ENCODE results near the gene GNAQ. TPM values are rescaled to one million over a fixed set of nuclear protein-coding genes. Genes with fewer than 3 reads are reported as not detected.

GNAQ gene
- total RNA-seq, 1 experiment from 2014 or later = 34.1 TPM

GRCh38 chr9:77827104-77827784 is 204.4 kb downstream of the GNAQ start:
- Mint-ChIP-seq H3K4me1 (ENCODE audit: low read depth, unreplicated experiment) (no peaks in the 10 kb centered on the region), H3K27me3 (ENCODE audit: unreplicated experiment) (no peaks in the 10 kb centered on the region), H3K4me3 (ENCODE audit: low read depth, unreplicated experiment) (no peak overlapping the region), H3K9me3 (ENCODE audit: low read depth, unreplicated experiment) (no peaks in the 10 kb centered on the region), H3K27ac (ENCODE audit: unreplicated experiment) (no peak overlapping the region), H3K36me3 (ENCODE audit: insufficient read depth, unreplicated experiment) (no peaks in the 10 kb centered on the region)
- intact Hi-C loops (cut with micrococcal nuclease; ENCODE audit: unreplicated experiment) = no loop called here
- CTCF ChIA-PET = interaction anchor here (0.6 to 1.8 kb wide), 3 partner anchors 12 to 580 kb away, joined by 3 to 5 read pairs (median 4); no protein-coding TSS in a partner anchor
- no TSS peak for BruUV-seq (replicated peaks)
- no peak for DNase-seq
- TF ChIP-seq CTCF (IDR thresholded peaks at IDR 0.05; ENCODE audit: unreplicated experiment) = no peak

DNA sequence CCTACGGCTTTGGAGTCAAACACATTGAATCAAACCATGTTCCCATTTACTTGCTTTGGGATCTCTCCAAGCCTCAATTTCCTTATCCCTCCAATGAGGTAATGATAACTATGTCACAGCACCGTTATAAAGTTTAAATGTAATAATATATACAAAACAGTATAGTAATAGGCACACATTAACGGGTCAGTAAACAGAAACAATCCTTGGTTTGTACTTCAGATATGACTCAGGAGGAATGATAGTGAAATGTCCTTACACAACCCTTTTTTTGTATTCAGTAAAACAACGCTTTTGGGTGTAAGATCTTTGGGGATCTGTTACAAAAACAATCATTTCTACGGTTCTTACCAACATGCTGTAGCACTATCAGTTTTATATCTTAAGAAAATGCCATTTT is 205.0 kb downstream of the GNAQ start:
- Mint-ChIP-seq H3K36me3 (ENCODE audit: insufficient read depth, unreplicated experiment) (no peaks in the 10 kb centered on the region), H3K27ac (ENCODE audit: unreplicated experiment) (no peak overlapping the region), H3K27me3 (ENCODE audit: unreplicated experiment) (no peaks in the 10 kb centered on the region), H3K4me1 (ENCODE audit: low read depth, unreplicated experiment) (no peaks in the 10 kb centered on the region), H3K4me3 (ENCODE audit: low read depth, unreplicated experiment) (no peak overlapping the region), H3K9me3 (ENCODE audit: low read depth, unreplicated experiment) (no peaks in the 10 kb centered on the region)
- BruUV-seq (replicated peaks) = no TSS peak
- DNase-seq = no peak
- no peak for TF ChIP-seq CTCF (IDR thresholded peaks at IDR 0.05; ENCODE audit: unreplicated experiment)
- CTCF ChIA-PET = interaction anchor here (1.8 kb wide), 1 partner anchor 13 kb away, joined by 5 read pairs; no protein-coding TSS in a partner anchor
- intact Hi-C loops (cut with micrococcal nuclease; ENCODE audit: unreplicated experiment) = no loop called here

DNA sequence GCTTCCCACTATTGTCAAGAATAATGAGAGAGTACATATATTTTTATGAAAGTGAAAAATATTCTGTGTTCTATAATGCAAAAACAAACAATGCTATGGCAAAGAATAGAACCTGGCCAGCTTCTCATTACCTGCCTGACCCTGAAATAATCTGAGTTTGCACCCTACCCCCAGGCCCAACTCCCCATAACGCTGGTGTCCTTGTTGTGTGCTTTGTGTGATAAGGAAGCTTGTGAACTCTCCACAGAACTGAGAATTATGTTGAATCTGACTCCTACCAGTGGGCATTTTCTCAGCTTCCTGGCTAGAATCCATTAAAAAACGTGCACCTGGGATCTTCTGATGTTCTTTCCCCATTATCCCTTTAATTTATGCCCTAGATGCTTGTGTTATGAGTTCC is 205.5 kb downstream of the GNAQ start:
- no TSS peak for BruUV-seq (replicated peaks)
- CTCF ChIA-PET = interaction anchor here (1.8 kb wide), 1 partner anchor 13 kb away, joined by 5 read pairs; no protein-coding TSS in a partner anchor
- no peaks in the 10 kb centered on the region for H3K27me3 Mint-ChIP-seq (ENCODE audit: unreplicated experiment)
- intact Hi-C loops (cut with micrococcal nuclease; ENCODE audit: unreplicated experiment) = no loop called here
- H3K4me1 Mint-ChIP-seq (ENCODE audit: low read depth, unreplicated experiment) = no peaks in the 10 kb centered on the region
- H3K9me3 Mint-ChIP-seq (ENCODE audit: low read depth, unreplicated experiment) = no peaks in the 10 kb centered on the region
- no peaks in the 10 kb centered on the region for H3K36me3 Mint-ChIP-seq (ENCODE audit: insufficient read depth, unreplicated experiment)
- no peak overlapping the region for H3K27ac Mint-ChIP-seq (ENCODE audit: unreplicated experiment)
- no peak for TF ChIP-seq CTCF (IDR thresholded peaks at IDR 0.05; ENCODE audit: unreplicated experiment)
- DNase-seq = no peak
- no peak overlapping the region for H3K4me3 Mint-ChIP-seq (ENCODE audit: low read depth, unreplicated experiment)

GRCh38 chr9:77825361-77825760 is 206.2 kb downstream of the GNAQ start:
- no peak overlapping the region for H3K27ac Mint-ChIP-seq (ENCODE audit: unreplicated experiment)
- no peaks in the 10 kb centered on the region for H3K4me1 Mint-ChIP-seq (ENCODE audit: low read depth, unreplicated experiment)
- H3K9me3 Mint-ChIP-seq (ENCODE audit: low read depth, unreplicated experiment) = no peaks in the 10 kb centered on the region
- intact Hi-C loops (cut with micrococcal nuclease; ENCODE audit: unreplicated experiment) = no loop called here
- CTCF ChIA-PET = no interaction called here
- no TSS peak for BruUV-seq (replicated peaks)
- H3K36me3 Mint-ChIP-seq (ENCODE audit: insufficient read depth, unreplicated experiment) = no peaks in the 10 kb centered on the region
- TF ChIP-seq CTCF (IDR thresholded peaks at IDR 0.05; ENCODE audit: unreplicated experiment) = no peak
- no peaks in the 10 kb centered on the region for H3K27me3 Mint-ChIP-seq (ENCODE audit: unreplicated experiment)
- H3K4me3 Mint-ChIP-seq (ENCODE audit: low read depth, unreplicated experiment) = no peak overlapping the region
- DNase-seq = no peak
